Lower leg skin (tissue), 3 donors: ENCODE measurements around the gene UST.

Experiments used
- POLR2A ChIP-seq, 2 donors: fragments of 450-650 bp; IDR thresholded peaks; one replicate each; pipeline ENCODE4 v1.6.1; 2016 to 2017; ENCODE audit warnings: antibody characterized with exemption in 2 of 2, mild to moderate bottlenecking in 1 of 2, moderate library complexity in 1 of 2
- TF ChIP-seq, protein P1 (sequence below), 3 donors: fragments of 450-650 bp; IDR thresholded peaks; one replicate each; pipeline ENCODE4 v1.5.1; 2016; ENCODE audit warnings: antibody characterized with exemption in 3 of 3, mild to moderate bottlenecking in 3 of 3, moderate library complexity in 2 of 3

DNA sequence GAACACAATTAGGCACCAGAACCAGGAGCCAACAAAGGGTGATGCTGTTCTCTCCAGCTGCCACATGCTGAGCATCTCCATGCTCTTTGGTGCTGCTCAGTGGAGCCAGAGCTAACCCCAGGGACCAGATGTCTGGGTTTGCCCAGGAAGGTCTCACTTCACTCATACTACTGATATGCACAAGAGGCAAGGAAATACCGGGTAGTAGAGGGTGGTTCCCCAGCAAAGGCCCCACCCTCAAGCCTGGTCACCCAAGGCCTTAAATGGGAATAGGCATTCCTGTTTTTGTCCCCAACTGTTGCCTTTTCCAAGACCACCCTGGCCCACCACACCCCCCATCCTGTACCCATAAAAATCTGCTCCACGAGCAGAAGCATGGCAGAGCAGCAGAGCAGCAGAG, 366.1 kb downstream of the UST start:
- TF ChIP-seq, protein P1, sequence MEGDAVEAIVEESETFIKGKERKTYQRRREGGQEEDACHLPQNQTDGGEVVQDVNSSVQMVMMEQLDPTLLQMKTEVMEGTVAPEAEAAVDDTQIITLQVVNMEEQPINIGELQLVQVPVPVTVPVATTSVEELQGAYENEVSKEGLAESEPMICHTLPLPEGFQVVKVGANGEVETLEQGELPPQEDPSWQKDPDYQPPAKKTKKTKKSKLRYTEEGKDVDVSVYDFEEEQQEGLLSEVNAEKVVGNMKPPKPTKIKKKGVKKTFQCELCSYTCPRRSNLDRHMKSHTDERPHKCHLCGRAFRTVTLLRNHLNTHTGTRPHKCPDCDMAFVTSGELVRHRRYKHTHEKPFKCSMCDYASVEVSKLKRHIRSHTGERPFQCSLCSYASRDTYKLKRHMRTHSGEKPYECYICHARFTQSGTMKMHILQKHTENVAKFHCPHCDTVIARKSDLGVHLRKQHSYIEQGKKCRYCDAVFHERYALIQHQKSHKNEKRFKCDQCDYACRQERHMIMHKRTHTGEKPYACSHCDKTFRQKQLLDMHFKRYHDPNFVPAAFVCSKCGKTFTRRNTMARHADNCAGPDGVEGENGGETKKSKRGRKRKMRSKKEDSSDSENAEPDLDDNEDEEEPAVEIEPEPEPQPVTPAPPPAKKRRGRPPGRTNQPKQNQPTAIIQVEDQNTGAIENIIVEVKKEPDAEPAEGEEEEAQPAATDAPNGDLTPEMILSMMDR (IDR thresholded peaks at IDR 0.05) = no peak
- no peak for TF ChIP-seq POLR2A (IDR thresholded peaks at IDR 0.05)
